ENCODE data around the gene SULT2B1. TPM values are rescaled to one million over a fixed set of nuclear protein-coding genes. Genes with fewer than 3 reads are reported as not detected.
A peak's percentile ranks its signal among the peaks of the same experiment; 100 is the strongest.

SULT2B1 gene
- polyA plus RNA-seq, 2 of the 4 experiments (the other 2 are of a cell fraction) = 22.2 to 34.3 TPM

DNA sequence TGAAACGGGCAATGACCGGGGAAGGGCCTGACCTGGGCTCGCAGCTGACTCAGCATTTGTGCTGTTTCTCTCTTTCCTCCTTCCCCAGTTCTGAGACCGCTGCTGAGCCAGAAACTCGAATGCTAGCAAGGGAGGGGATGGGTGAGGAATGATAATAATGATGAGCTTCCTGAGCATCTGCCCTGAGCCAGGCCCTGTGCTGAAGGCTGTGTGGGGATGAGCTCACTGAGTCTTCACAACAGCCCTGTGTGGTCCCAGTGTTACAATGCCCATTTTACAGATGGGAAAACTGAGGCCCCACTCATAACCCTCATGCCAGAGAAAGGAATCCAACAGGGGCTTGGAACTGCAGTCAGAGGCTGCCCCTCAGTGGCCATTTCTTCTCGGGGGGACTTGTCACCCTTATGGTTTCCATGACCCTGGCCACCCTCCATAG is 8.1 kb downstream of the SULT2B1 start:
- Histone ChIP-seq H3K4me1 (peaks cover 70% of the 10 kb centered on the region), H3K4me3 (no peak overlapping the region), H3K4me2 (no peak overlapping the region), H3K27ac (peak overlapping the region; percentile 97 to 100), H3K9me3 (no peaks in the 10 kb centered on the region)
- TF ChIP-seq JUN (IDR thresholded peaks at IDR 0.05) = peak in 1 of 2 experiments; percentile 36; a peak in 1 of 5 replicates
- no peak for TF ChIP-seq RARB (CRISPR knock-in tag; IDR thresholded peaks at IDR 0.05)
- TF ChIP-seq MAFK (IDR thresholded peaks at IDR 0.05; ENCODE audit: partially characterized antibody) = peak; percentile 95
- TF ChIP-seq, protein P1, sequence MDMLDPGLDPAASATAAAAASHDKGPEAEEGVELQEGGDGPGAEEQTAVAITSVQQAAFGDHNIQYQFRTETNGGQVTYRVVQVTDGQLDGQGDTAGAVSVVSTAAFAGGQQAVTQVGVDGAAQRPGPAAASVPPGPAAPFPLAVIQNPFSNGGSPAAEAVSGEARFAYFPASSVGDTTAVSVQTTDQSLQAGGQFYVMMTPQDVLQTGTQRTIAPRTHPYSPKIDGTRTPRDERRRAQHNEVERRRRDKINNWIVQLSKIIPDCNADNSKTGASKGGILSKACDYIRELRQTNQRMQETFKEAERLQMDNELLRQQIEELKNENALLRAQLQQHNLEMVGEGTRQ (IDR thresholded peaks at IDR 0.05) = no peak
- TF ChIP-seq, protein P2, sequence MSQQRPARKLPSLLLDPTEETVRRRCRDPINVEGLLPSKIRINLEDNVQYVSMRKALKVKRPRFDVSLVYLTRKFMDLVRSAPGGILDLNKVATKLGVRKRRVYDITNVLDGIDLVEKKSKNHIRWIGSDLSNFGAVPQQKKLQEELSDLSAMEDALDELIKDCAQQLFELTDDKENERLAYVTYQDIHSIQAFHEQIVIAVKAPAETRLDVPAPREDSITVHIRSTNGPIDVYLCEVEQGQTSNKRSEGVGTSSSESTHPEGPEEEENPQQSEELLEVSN (IDR thresholded peaks at IDR 0.05; ENCODE audit: borderline replicate concordance, low read depth) = no peak
- TF ChIP-seq NR3C1 (IDR thresholded peaks at IDR 0.05) = no peak
- TF ChIP-seq JUNB (IDR thresholded peaks at IDR 0.05) = no peak
- TF ChIP-seq NPAS2 (CRISPR knock-in tag; IDR thresholded peaks at IDR 0.05; ENCODE audit: borderline replicate concordance) = no peak
- TF ChIP-seq RFX5 (IDR thresholded peaks at IDR 0.05) = no peak
- no peak for TF ChIP-seq RNF2 (IDR thresholded peaks at IDR 0.05; ENCODE audit: borderline replicate concordance, low read depth)
- TF ChIP-seq BHLHE40 (IDR thresholded peaks at IDR 0.05; ENCODE audit: low read depth, low read length) = no peak
- TF ChIP-seq CHD4 (IDR thresholded peaks at IDR 0.05; ENCODE audit: borderline replicate concordance) = peak; percentile 88; the same call in 1 of the 2 replicates
- TF ChIP-seq, protein P3, sequence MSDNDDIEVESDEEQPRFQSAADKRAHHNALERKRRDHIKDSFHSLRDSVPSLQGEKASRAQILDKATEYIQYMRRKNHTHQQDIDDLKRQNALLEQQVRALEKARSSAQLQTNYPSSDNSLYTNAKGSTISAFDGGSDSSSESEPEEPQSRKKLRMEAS (IDR thresholded peaks at IDR 0.05) = no peak; the same call in 1 of the 2 replicates
- TF ChIP-seq, protein P4, sequence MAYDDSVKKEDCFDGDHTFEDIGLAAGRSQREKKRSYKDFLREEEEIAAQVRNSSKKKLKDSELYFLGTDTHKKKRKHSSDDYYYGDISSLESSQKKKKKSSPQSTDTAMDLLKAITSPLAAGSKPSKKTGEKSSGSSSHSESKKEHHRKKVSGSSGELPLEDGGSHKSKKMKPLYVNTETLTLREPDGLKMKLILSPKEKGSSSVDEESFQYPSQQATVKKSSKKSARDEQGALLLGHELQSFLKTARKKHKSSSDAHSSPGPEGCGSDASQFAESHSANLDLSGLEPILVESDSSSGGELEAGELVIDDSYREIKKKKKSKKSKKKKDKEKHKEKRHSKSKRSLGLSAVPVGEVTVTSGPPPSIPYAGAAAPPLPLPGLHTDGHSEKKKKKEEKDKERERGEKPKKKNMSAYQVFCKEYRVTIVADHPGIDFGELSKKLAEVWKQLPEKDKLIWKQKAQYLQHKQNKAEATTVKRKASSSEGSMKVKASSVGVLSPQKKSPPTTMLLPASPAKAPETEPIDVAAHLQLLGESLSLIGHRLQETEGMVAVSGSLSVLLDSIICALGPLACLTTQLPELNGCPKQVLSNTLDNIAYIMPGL (CRISPR knock-in tag; IDR thresholded peaks at IDR 0.05; ENCODE audit: borderline replicate concordance) = no peak
- TF ChIP-seq KDM5A (IDR thresholded peaks at IDR 0.05) = no peak
- TF ChIP-seq SMC3 (IDR thresholded peaks at IDR 0.05) = peak; percentile 70
- TF ChIP-seq EHF (CRISPR knock-in tag; IDR thresholded peaks at IDR 0.05) = no peak
- TF ChIP-seq RCOR1 (IDR thresholded peaks at IDR 0.05; ENCODE audit: low read depth, low read length) = peak; percentile 87; the same call in 1 of the 2 replicates
- no peak for TF ChIP-seq CEBPB (IDR thresholded peaks at IDR 0.05)
- no peak for TF ChIP-seq ZSCAN20 (CRISPR knock-in tag; IDR thresholded peaks at IDR 0.05)
- TF ChIP-seq FOSB (CRISPR knock-in tag; IDR thresholded peaks at IDR 0.05) = no peak
- TF ChIP-seq CBX2 (IDR thresholded peaks at IDR 0.05; ENCODE audit: borderline replicate concordance, low read depth) = no peak
- TF ChIP-seq HDAC2 (IDR thresholded peaks at IDR 0.05) = peak; percentile 89
- no peak for TF ChIP-seq TFCP2L1 (CRISPR knock-in tag; IDR thresholded peaks at IDR 0.05)
- TF ChIP-seq, protein P5, sequence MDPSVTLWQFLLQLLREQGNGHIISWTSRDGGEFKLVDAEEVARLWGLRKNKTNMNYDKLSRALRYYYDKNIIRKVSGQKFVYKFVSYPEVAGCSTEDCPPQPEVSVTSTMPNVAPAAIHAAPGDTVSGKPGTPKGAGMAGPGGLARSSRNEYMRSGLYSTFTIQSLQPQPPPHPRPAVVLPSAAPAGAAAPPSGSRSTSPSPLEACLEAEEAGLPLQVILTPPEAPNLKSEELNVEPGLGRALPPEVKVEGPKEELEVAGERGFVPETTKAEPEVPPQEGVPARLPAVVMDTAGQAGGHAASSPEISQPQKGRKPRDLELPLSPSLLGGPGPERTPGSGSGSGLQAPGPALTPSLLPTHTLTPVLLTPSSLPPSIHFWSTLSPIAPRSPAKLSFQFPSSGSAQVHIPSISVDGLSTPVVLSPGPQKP (IDR thresholded peaks at IDR 0.05; ENCODE audit: low read depth, low read length) = no peak
- TF ChIP-seq RAD21 (conservative IDR thresholded peaks at IDR 0.05 in 1 of 2, IDR thresholded peaks at IDR 0.05 in 1 of 2) = peak; percentile 64 to 79
- TF ChIP-seq KDM1A (IDR thresholded peaks at IDR 0.05; ENCODE audit: low read depth) = peak; percentile 96; the same call in 1 of the 2 replicates
- TF ChIP-seq, protein P6, sequence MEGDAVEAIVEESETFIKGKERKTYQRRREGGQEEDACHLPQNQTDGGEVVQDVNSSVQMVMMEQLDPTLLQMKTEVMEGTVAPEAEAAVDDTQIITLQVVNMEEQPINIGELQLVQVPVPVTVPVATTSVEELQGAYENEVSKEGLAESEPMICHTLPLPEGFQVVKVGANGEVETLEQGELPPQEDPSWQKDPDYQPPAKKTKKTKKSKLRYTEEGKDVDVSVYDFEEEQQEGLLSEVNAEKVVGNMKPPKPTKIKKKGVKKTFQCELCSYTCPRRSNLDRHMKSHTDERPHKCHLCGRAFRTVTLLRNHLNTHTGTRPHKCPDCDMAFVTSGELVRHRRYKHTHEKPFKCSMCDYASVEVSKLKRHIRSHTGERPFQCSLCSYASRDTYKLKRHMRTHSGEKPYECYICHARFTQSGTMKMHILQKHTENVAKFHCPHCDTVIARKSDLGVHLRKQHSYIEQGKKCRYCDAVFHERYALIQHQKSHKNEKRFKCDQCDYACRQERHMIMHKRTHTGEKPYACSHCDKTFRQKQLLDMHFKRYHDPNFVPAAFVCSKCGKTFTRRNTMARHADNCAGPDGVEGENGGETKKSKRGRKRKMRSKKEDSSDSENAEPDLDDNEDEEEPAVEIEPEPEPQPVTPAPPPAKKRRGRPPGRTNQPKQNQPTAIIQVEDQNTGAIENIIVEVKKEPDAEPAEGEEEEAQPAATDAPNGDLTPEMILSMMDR (IDR thresholded peaks at IDR 0.05) = peak; percentile 45
- no peak for TF ChIP-seq MYC (IDR thresholded peaks at IDR 0.05; ENCODE audit: borderline replicate concordance, low read length)
- ATAC-seq = no peak
- POLR2A ChIA-PET = interaction anchor here (2.7 kb wide), 1 partner anchor 8 kb away, joined by 17 read pairs; no protein-coding TSS in a partner anchor
- CTCF ChIA-PET = interaction anchor here (0.6 to 14.9 kb wide), 16 partner anchors 8 to 1010 kb away, joined by 3 to 100 read pairs (median 5); no protein-coding TSS in a partner anchor
- WGBS (ENCODE audit: missing lambda C conversion rate) = 85% methylated on average over 6 of the region's 6 CpGs
- FAIRE-seq = no peak
- DNase-seq (ENCODE audit: low read depth in 1 of 2, low spot score in 1 of 2) = peak in 1 of 2 experiments; percentile 72

All from A549 (cell line).